ENCODE measurements around the gene SAT1.
"Not testable (repeated sequence)": the region's sequence is repeated elsewhere in the genome, so short reads cannot be mapped to it uniquely, and the experiment has no call there.

The SAT1 gene

DNA sequence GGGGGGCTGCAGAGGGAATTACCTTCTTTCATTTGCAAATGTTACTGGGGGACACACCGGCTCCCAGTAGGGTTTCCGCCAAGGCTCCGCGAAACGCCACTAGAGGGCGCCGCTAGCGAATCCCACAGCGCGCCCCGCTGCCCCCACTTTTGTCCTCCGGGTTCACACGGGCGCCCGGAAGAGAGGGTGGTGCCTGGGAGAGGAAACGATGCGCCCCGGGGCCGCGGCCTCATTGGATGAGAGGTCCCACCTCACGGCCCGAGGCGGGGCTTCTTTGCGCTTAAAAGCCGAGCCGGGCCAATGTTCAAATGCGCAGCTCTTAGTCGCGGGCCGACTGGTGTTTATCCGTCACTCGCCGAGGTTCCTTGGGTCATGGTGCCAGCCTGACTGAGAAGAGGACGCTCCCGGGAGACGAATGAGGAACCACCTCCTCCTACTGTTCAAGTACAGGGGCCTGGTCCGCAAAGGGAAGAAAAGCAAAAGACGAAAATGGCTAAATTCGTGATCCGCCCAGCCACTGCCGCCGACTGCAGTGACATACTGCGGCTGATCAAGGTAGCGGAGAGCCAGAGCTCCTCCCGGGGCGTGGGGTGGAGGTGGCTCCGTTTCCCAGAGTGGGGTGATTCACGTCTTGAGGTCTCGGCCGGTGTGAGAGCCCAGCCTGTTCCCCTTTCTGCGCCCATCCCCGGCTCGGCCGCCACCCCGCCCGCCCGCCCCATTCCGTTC, at the start of gene SAT1:
TSS of gene SAT1 (plus strand) at position 311 of the 726 bp plus-strand sequence. CDS start at position 490, 179 bp downstream.
- peaks cover 24% of the 10 kb centered on the region for H3K36me3 Mint-ChIP-seq (ENCODE audit: low read depth)
- H3K9me3 Mint-ChIP-seq, result no peaks in the 10 kb centered on the region
- peak within 1 kb of the TSS; percentile 93 for H3K4me3 Mint-ChIP-seq
- peaks cover 43% of the 10 kb centered on the region for H3K4me1 Mint-ChIP-seq (ENCODE audit: low read depth)
- H3K27me3 Mint-ChIP-seq, result no peaks in the 10 kb centered on the region
- H3K27ac Mint-ChIP-seq, result peak within 1 kb of the TSS; percentile 91

DNA sequence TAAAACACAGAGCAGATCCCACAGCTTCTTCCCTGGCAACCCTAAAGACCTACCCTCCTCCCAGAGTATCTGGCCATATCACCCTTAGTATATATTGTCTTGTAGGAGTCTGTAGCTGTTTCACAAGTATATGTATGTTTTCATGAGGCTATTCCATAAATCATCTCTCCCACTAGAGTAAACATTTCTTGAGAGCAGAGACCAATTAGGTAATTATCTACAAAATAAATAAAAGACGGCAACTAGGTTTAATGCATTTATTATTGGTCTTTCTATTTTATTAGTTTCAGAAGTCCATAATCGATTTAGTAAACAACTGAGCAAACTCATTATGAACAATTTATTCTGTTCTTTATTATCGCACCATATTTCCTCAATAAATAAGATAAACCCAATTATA, 46.9 kb upstream of the SAT1 start:
- Mint-ChIP-seq H3K4me1 (ENCODE audit: low read depth) (peaks cover 47% of the 10 kb centered on the region), H3K27ac (no peak overlapping the region), H3K4me3 (no peak overlapping the region), H3K9me3 (no peaks in the 10 kb centered on the region), H3K27me3 (no peaks in the 10 kb centered on the region), H3K36me3 (ENCODE audit: low read depth) (peaks cover 22% of the 10 kb centered on the region)

DNA sequence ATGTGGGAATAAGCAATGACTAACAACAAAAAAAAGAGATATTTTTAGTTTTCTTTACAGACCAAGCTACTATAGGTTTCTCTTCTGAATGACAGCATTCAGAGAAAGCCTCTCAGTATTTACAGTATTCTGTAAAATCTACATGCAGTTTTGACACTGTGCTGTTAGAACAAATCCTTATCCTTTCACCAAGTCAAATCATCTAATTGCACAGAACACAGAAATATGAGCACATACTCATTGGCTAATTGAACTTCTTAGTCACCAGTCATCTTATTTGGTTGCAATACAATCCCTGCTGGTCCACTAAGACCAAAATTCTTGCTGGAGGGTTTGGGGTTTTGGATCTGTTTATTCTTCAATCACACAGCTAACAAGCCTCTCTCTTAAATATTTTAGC, 45.6 kb upstream of the SAT1 start:
- peaks cover 47% of the 10 kb centered on the region for H3K4me1 Mint-ChIP-seq (ENCODE audit: low read depth)
- no peaks in the 10 kb centered on the region for H3K27me3 Mint-ChIP-seq
- no peak overlapping the region for H3K27ac Mint-ChIP-seq
- H3K4me3 Mint-ChIP-seq, result no peak overlapping the region
- H3K36me3 Mint-ChIP-seq (ENCODE audit: low read depth), result peaks cover 12% of the 10 kb centered on the region
- H3K9me3 Mint-ChIP-seq, result no peaks in the 10 kb centered on the region

DNA sequence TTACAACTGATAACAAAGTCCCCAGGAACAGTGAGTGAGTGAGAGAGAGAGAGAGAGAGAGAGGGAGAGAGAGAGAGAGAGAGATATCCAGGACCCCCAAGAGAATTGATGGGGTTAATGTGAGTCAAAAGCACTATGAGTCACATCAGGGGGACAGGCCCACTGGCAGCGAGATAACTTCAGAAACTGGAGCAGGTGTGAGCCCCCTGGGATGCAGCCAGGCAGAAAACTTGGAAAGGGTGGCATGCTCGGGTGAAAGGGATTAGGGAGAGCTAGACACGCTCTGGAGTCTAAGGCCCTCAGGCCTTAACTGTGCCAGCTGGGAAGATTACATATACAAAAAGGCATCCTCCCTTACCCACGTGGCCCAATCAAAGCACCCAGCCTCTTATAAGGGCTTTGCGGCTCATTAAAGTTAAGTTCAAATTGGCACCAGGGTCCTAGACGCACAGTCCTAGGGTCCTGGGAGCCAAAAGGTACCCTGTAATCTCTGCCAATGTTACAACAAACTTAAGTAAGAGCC, 40.7 kb upstream of the SAT1 start:
- no peaks in the 10 kb centered on the region for H3K9me3 Mint-ChIP-seq
- peak overlapping the region; percentile 92 for H3K27ac Mint-ChIP-seq
- peaks cover 37% of the 10 kb centered on the region for H3K4me1 Mint-ChIP-seq (ENCODE audit: low read depth)
- H3K36me3 Mint-ChIP-seq (ENCODE audit: low read depth), result no peaks in the 10 kb centered on the region
- H3K4me3 Mint-ChIP-seq, result peak overlapping the region; percentile 89
- H3K27me3 Mint-ChIP-seq, result no peaks in the 10 kb centered on the region

DNA sequence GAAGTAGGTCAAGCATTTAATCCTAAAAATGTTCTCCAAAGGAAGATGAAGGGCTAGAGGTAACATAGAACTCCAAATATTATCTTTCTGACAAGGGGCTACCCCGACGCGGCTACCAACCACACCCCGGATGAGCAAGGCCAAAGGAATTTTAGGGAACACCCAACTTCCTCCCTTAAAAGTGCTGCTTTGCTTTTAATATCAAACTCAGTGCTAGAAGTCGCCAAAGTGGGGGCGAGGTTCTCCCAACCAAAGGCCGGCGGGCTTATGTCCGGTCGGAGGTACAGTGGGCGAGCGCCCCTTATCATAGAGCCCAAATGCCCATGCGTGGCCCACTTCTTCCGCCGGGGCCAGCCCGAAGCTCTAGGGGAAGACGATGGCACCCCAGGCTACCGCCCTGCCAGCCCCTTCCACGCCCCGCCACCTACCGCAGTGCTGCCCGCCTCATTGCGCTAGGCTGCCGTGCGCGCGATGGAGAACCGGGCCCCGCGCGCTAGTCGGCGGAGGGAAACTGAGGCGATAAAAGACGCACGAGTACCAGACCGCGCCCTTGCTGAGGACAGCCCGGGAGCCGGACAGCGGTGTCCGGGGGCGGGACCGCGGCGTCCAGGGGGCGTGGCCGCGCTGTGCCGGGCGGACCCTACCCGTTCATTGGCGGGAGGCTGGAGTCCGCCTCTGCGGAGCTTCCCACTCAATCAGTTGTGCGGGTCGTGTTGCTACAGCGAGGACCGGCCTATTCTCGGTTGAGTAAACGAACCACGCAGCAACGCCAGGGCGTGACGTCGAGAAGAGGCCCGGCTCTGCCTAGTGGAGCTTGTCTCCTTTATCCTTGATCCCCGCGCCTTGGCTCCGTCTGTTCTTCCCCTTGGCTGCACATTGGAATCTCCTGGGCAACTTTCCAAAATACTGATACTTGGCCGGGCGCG, 40.0 kb upstream of the SAT1 start, which contains the start of gene ACOT9:
TSS of gene ACOT9 (minus strand) at position 580 of the 926 bp plus-strand sequence. CDS start at position 448, 132 bp downstream.
- no peaks in the 10 kb centered on the region for H3K9me3 Mint-ChIP-seq
- H3K4me3 Mint-ChIP-seq, result peak within 1 kb of the TSS; percentile 89
- peaks cover 37% of the 10 kb centered on the region for H3K4me1 Mint-ChIP-seq (ENCODE audit: low read depth)

DNA sequence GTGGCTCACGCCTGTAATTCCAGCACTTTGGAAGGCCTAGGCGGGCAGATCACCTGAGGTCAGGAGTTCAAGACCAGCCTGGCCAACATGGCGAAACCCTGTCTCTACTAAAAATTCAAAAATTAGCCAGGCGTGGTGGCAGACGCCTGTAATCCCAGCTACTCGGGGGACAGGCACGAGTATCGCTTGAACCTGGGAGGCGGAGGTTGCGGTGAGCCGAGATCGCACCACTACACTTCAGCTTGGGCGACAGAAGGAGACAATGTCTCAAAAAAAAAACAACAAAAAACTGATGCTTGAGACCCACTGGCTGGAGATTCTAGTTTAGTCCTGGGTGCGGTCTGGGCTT, 39.4 kb upstream of the SAT1 start:
- not testable (repeated sequence) for H3K36me3 Mint-ChIP-seq (ENCODE audit: low read depth); H3K27me3 Mint-ChIP-seq; H3K9me3 Mint-ChIP-seq
- Mint-ChIP-seq H3K27ac (peak overlapping the region; percentile 81), H3K4me3 (peak overlapping the region; percentile 79), H3K4me1 (ENCODE audit: low read depth) (peaks cover 35% of the 10 kb centered on the region)

More for the DNA sequence above, 40.0 kb upstream of the SAT1 start, which contains the start of gene ACOT9:
- no peaks in the 10 kb centered on the region for H3K36me3 Mint-ChIP-seq (ENCODE audit: low read depth)
- H3K27ac Mint-ChIP-seq, result peak within 1 kb of the TSS; percentile 92
- H3K27me3 Mint-ChIP-seq, result no peaks in the 10 kb centered on the region

DNA sequence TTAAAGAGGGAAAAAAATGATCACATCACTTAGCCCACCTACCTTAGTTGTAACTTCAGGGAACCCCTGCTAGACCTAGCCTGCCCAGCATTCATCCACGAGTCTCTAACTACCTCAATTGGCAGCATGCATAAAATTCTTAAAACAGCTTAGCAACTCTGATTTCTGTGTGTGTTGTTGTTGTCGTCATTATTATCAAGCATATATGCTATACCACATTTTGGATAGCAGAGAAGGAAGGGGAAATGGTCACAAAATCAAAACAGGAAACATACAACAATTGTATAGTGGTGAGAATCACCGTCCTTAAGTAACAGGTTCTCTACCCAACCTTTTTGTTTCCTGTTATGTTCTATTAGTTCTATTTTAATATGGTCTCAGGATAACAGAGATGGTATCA, 37.2 kb upstream of the SAT1 start:
- no peaks in the 10 kb centered on the region for H3K9me3 Mint-ChIP-seq
- H3K36me3 Mint-ChIP-seq (ENCODE audit: low read depth), result no peaks in the 10 kb centered on the region
- peaks cover 21% of the 10 kb centered on the region for H3K4me1 Mint-ChIP-seq (ENCODE audit: low read depth)
- peak overlapping the region; percentile 52 for H3K27ac Mint-ChIP-seq
- no peak overlapping the region for H3K4me3 Mint-ChIP-seq
- H3K27me3 Mint-ChIP-seq, result no peaks in the 10 kb centered on the region

DNA sequence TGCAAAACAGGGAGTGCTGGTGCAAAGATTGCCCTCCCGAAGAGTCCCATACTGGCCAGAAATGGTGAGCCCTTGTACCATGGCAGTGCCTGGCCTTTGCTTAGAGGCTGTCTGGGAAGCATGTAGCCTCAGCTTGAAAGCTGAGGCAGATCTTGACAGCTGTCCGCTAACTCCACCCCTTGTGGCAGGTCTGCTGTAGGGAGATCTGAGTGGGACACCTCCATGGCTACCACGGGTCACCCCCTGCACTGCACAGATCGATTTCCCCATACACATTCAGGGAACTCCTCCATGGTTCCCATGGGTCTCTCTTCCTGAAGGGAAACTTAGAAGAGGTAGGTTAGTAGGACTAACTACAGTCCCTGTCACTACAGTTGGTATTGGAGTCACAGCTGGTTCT, 33.8 kb upstream of the SAT1 start:
- H3K36me3 Mint-ChIP-seq (ENCODE audit: low read depth), result no peaks in the 10 kb centered on the region
- no peaks in the 10 kb centered on the region for H3K9me3 Mint-ChIP-seq
- no peaks in the 10 kb centered on the region for H3K27me3 Mint-ChIP-seq
- peaks cover 10% of the 10 kb centered on the region for H3K4me1 Mint-ChIP-seq (ENCODE audit: low read depth)
- H3K27ac Mint-ChIP-seq, result no peak overlapping the region
- no peak overlapping the region for H3K4me3 Mint-ChIP-seq

DNA sequence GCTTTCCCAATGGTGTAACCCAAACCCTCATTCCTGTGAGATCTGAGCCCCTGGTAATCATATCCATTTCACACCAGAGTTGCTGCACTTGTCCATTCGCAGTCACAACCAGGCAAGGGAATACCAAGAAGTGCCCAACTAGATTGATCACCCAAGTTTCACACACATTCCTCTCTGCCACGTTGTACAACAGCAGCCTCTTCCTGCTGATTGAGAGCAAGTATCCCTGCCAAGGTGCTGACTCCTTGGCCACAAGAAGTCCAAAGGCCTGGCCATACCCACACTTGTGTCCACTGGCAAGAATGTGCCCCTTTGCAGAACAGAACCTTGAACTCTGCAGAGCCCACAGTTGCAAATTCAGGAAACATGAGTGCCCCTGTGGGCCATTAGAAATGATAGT, 33.4 kb upstream of the SAT1 start:
- Mint-ChIP-seq H3K27ac (no peak overlapping the region), H3K27me3 (no peaks in the 10 kb centered on the region), H3K4me1 (ENCODE audit: low read depth) (peaks cover 10% of the 10 kb centered on the region), H3K9me3 (no peaks in the 10 kb centered on the region), H3K36me3 (ENCODE audit: low read depth) (no peaks in the 10 kb centered on the region), H3K4me3 (no peak overlapping the region)

DNA sequence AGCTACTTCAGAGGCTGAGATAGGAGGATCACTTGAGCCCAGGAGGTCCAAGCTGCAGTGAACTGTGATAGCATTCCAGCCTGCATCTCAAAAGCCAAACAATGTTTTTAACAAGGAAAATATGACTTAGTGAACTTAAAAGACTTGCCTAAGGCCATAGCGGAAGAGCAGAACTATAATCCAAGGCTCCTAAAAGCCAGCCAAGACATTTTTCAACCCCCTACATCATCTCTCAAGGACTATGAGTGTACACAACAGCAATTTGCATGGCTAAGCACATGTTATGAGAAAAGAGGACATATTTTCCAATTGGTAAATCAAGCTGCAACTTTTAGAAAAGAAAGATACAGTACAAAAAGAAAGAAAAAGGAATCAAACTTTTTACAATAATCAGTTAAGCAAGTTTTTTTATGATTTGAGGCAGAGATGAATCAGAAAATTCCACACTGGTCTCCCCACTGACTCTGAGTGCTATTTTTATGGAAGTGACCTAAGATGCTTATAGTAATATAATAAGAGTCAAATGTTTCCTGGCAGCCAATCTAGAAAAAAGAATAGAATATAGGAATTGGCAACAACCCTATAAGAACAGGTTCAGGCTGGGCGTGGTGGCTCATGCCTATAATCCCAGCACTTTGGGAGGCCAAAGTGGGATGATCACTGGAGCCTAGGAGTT, 30.1 kb upstream of the SAT1 start:
- Mint-ChIP-seq H3K4me1 (ENCODE audit: low read depth) (peaks cover 3% of the 10 kb centered on the region), H3K27ac (no peak overlapping the region), H3K27me3 (no peaks in the 10 kb centered on the region)

DNA sequence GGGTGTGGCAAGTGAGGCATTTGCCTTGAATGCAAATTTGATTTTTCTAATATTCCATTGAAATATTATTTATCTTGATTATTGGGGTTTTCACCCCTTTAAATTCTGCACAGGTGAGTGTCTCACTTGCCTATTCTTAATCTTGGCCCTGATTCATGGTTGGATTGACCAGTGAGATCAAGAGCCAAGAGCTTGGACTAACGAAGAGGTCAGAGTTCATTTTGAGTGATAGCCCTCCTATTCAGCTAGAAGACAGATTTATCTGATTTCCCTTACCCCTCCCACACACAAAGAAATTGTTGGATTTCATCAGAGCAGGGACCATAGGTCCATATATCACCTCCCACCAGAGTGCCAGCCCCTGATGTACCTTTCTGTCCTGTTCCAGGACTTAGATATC, 28.3 kb upstream of the SAT1 start:
- H3K4me3 Mint-ChIP-seq, result no peak overlapping the region
- H3K9me3 Mint-ChIP-seq, result no peaks in the 10 kb centered on the region
- H3K36me3 Mint-ChIP-seq (ENCODE audit: low read depth), result no peaks in the 10 kb centered on the region
- no peaks in the 10 kb centered on the region for H3K27me3 Mint-ChIP-seq
- H3K4me1 Mint-ChIP-seq (ENCODE audit: low read depth), result peaks cover 3% of the 10 kb centered on the region
- H3K27ac Mint-ChIP-seq, result no peak overlapping the region

More for the DNA sequence above, 30.1 kb upstream of the SAT1 start:
- no peaks in the 10 kb centered on the region for H3K36me3 Mint-ChIP-seq (ENCODE audit: low read depth)
- H3K4me3 Mint-ChIP-seq, result no peak overlapping the region
- no peaks in the 10 kb centered on the region for H3K9me3 Mint-ChIP-seq

DNA sequence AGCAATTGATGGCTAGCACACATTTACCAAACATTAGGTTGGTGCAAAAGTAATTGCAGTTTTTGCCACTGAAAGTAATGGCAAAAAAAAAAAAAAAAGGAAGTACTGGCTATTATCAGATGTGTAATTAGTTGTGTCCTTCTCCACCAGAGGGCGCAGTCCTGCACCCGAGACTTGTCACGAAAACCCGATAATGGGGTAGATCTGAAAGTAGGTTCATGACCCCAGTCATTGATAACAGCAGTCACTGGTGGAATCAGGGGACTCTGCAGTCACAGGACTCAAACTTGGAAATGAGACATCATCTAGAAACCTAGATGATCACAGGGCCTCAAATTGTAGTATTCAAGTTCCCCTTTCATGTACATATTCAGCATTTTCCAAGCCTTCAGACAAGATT, 26.8 kb upstream of the SAT1 start:
- Mint-ChIP-seq H3K4me3 (no peak overlapping the region), H3K27me3 (no peaks in the 10 kb centered on the region), H3K4me1 (ENCODE audit: low read depth) (peaks cover 3% of the 10 kb centered on the region), H3K9me3 (no peaks in the 10 kb centered on the region), H3K27ac (no peak overlapping the region), H3K36me3 (ENCODE audit: low read depth) (no peaks in the 10 kb centered on the region)

DNA sequence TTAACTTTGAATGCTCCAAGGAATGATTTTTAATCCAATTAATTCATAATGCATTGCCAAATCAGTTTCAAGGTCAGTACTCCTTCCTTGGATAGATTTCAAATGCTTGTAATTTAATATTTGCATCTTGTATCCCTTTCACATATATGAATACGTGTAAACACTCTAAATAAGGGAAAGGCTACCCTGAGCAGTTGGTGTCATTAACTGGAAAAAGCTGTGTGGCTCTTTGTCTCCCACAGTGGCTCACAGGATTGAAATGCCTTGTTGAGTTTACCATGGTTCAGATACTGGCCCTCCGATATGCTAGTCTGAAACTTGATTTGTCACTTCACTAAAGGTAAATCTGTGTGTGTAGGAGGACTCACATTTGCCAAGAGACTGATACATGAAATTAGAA, 23.2 kb upstream of the SAT1 start:
- Mint-ChIP-seq H3K4me1 (ENCODE audit: low read depth) (peaks cover 3% of the 10 kb centered on the region), H3K27ac (no peak overlapping the region), H3K9me3 (no peaks in the 10 kb centered on the region), H3K4me3 (no peak overlapping the region), H3K27me3 (no peaks in the 10 kb centered on the region), H3K36me3 (ENCODE audit: low read depth) (no peaks in the 10 kb centered on the region)

DNA sequence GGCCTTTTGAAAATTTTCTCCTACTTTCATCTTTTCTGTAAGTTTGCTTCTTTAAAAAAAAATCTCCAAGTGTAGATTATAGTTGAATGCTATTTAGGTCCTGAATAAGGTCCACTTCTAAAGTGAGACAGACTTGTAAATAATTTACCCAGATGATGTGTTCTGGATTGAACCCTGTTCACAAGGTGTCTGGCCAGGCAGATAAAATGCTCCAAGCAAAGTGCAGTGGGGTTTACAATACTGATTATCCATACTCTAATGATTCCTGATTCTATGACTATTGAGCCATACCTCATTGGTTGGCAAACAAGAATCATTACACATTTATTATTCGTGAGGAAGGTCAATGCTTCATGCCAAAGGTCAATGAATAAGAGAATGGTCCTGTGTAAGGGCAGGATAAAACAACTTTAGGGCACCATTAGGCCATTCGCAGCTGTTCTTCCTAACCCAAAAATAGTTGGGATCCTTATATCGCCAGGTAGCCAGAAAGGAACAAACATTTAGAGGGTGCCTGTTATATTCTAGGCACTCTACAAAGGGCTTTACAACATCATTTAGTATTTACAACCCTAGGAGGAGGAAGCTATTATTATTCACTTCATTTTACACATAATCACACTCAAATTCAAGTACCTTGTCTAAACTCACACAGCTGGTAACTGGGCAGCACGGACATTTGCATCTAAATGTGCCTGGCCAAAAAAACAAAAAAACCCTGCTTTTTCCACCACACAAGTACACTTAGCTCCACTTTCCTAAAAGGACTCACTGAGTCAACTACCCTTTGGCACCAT, 18.6 kb upstream of the SAT1 start:
- Mint-ChIP-seq H3K4me1 (ENCODE audit: low read depth) (no peaks in the 10 kb centered on the region), H3K4me3 (no peak overlapping the region), H3K9me3 (no peaks in the 10 kb centered on the region), H3K27me3 (no peaks in the 10 kb centered on the region), H3K27ac (no peak overlapping the region), H3K36me3 (ENCODE audit: low read depth) (no peaks in the 10 kb centered on the region)

Measured in stimulated activated naive CD8-positive, alpha-beta T cell treated with anti-CD3 and anti-CD28 coated beads, Interleukin-15, Interleukin-2, amounts not matched to agents 100 ng/mL and 50 ng/mL, for 24 hours (primary cell).